ENCODE data around the gene CERS1.

CERS1 gene

GRCh38 chr19:18839465-18840287 is 56.3 kb downstream of the CERS1 start:
- no peak for DNase-seq (ENCODE audit: low read depth)

- no peak for DNase-seq (ENCODE audit: low read depth)
These were observed 61.3 kb downstream of the CERS1 start for GRCh38 chr19:18834644-18834984.

GRCh38 chr19:18833849-18834643 is 61.9 kb downstream of the CERS1 start:
- DNase-seq (ENCODE audit: low read depth), result no peak

GRCh38 chr19:18833141-18833476 is 62.8 kb downstream of the CERS1 start:
- no peak for DNase-seq (ENCODE audit: low read depth)

- no peak for DNase-seq (ENCODE audit: low read depth)
These were observed 63.4 kb downstream of the CERS1 start for GRCh38 chr19:18832306-18833140.

- DNase-seq (ENCODE audit: low read depth), result peak; percentile 60
These were observed 64.2 kb downstream of the CERS1 start, which contains the start of gene UPF1 for GRCh38 chr19:18831524-18832305. Gene UPF1 (plus strand): TSS chr19:18831959. CDS start chr19:18832210, 251 bp downstream.

GRCh38 chr19:18830488-18830887 is 65.5 kb downstream of the CERS1 start:
- DNase-seq (ENCODE audit: low read depth), result no peak

GRCh38 chr19:18828786-18829185 is 67.2 kb downstream of the CERS1 start:
- DNase-seq (ENCODE audit: low read depth), result no peak
